H9 (cell line): Measurements from ENCODE around the gene DGLUCY. TPM values are rescaled to one million over a fixed set of nuclear protein-coding genes. Genes with fewer than 3 reads are reported as not detected.

Experiments used
- DNase-seq: peaks from one replicate; pipeline ENCODE4 v3.0.0-alpha.2; 2017
- H2AFZ ChIP-seq: one replicate; pipeline ENCODE4 v1.6.1; 2013; ENCODE audit warnings: mild to moderate bottlenecking, low read length, control low read depth, moderate library complexity
- H2AK5ac ChIP-seq: 2 replicates; pipeline ENCODE4 v1.6.1; 2013; ENCODE audit warnings: low read length, control low read depth, mixed read lengths; ENCODE audit not compliant: insufficient read length
- H2BK120ac ChIP-seq: one replicate; pipeline ENCODE4 v1.6.1; 2013; ENCODE audit warnings: low read depth, mild to moderate bottlenecking, low read length, control low read depth, inconsistent platforms; ENCODE audit not compliant: poor library complexity, severe bottlenecking
- H2BK12ac ChIP-seq: 2 replicates; pipeline ENCODE4 v1.6.1; 2013; ENCODE audit warnings: low read length, control low read depth, mixed read lengths, low read depth; ENCODE audit not compliant: insufficient read length
- H2BK15ac ChIP-seq: 2 replicates; pipeline ENCODE4 v1.6.1; 2013; ENCODE audit warnings: low read depth, low read length, control low read depth
- H2BK20ac ChIP-seq: one replicate; pipeline ENCODE4 v1.6.1; 2013; ENCODE audit warnings: low read depth, mild to moderate bottlenecking, low read length, control low read depth, inconsistent platforms; ENCODE audit not compliant: poor library complexity, severe bottlenecking
- H2BK5ac ChIP-seq: 2 replicates; pipeline ENCODE4 v1.6.1; 2013; ENCODE audit warnings: low read length, control low read depth, mixed read lengths; ENCODE audit not compliant: insufficient read length
- H3K14ac ChIP-seq: 2 replicates; pipeline ENCODE4 v1.6.1; 2013; ENCODE audit warnings: low read length, control low read depth; ENCODE audit not compliant: insufficient read depth
- H3K18ac ChIP-seq: 2 replicates; pipeline ENCODE4 v1.6.1; 2013; ENCODE audit warnings: low read depth, mild to moderate bottlenecking, mixed read lengths, low read length, control low read depth; ENCODE audit not compliant: insufficient read length
- H3K23ac ChIP-seq: 2 replicates; pipeline ENCODE4 v1.6.1; 2013; ENCODE audit warnings: low read length, control low read depth, mixed read lengths, low read depth; ENCODE audit not compliant: insufficient read length
- H3K23me2 ChIP-seq: 2 replicates; pipeline ENCODE4 v1.6.1; 2013; ENCODE audit warnings: low read depth, mild to moderate bottlenecking, mixed read lengths, low read length, control low read depth; ENCODE audit not compliant: insufficient read length, poor library complexity, severe bottlenecking
- H3K27ac ChIP-seq: 2 replicates; pipeline ENCODE4 v1.5.1; 2013; ENCODE audit warnings: low read length, control low read depth, mixed read lengths, low read depth; ENCODE audit not compliant: insufficient read length
- H3K27me3 ChIP-seq: 2 replicates; pipeline ENCODE4 v1.6.1; 2013; ENCODE audit warnings: low read length, control low read depth, inconsistent platforms; ENCODE audit not compliant: insufficient read depth
- H3K4ac ChIP-seq: 2 replicates; pipeline ENCODE4 v1.6.1; 2013; ENCODE audit warnings: low read depth, mild to moderate bottlenecking, control low read depth, inconsistent platforms, low read length, moderate library complexity
- H3K4me1 ChIP-seq: 2 replicates; pipeline ENCODE4 v1.6.1; 2013; ENCODE audit warnings: low read length, control low read depth, inconsistent platforms; ENCODE audit not compliant: insufficient read depth
- H3K4me2 ChIP-seq: 2 replicates; pipeline ENCODE4 v1.6.1; 2013; ENCODE audit warnings: low read length, control low read depth, mixed read lengths; ENCODE audit not compliant: insufficient read length, insufficient read depth
- H3K56ac ChIP-seq: 2 replicates; pipeline ENCODE4 v1.6.1; 2013; ENCODE audit warnings: low read depth, mild to moderate bottlenecking, mixed read lengths, low read length, control low read depth; ENCODE audit not compliant: insufficient read length
- H3K79me1 ChIP-seq: 2 replicates; pipeline ENCODE4 v1.6.1; 2013; ENCODE audit warnings: low read depth, mild to moderate bottlenecking, moderate library complexity, low read length, control low read depth, inconsistent platforms; ENCODE audit not compliant: insufficient read depth, poor library complexity, severe bottlenecking
- H3K79me2 ChIP-seq: 2 replicates; pipeline ENCODE4 v1.6.1; 2013; ENCODE audit warnings: low read length, control low read depth, inconsistent platforms; ENCODE audit not compliant: insufficient read depth
- H3K9ac ChIP-seq: 2 replicates; pipeline ENCODE4 v1.6.1; 2013; ENCODE audit warnings: low read length, control low read depth, mixed read lengths; ENCODE audit not compliant: insufficient read length; ENCODE audit errors: extremely low read depth
- H3K9me3 ChIP-seq: one replicate; pipeline ENCODE4 v1.6.1; 2013; ENCODE audit warnings: low read depth, low read length, inconsistent platforms; ENCODE audit not compliant: control insufficient read depth
- H3T11ph ChIP-seq: one replicate; pipeline ENCODE4 v1.6.1; 2013; ENCODE audit warnings: mild to moderate bottlenecking, low read length, control low read depth, inconsistent platforms
- H4K20me1 ChIP-seq: one replicate; pipeline ENCODE4 v1.6.1; 2013; ENCODE audit not compliant: control insufficient read depth, insufficient read length, insufficient read depth
- H4K5ac ChIP-seq: 2 replicates; pipeline ENCODE4 v1.6.1; 2013; ENCODE audit warnings: low read depth, mild to moderate bottlenecking, mixed read lengths, low read length, control low read depth; ENCODE audit not compliant: insufficient read length
- H4K8ac ChIP-seq: replicated peaks from 2 replicates; pipeline ENCODE4 v1.6.1; 2013; ENCODE audit warnings: low read length, control low read depth, mixed read lengths, low read depth; ENCODE audit not compliant: insufficient read length
- H4K91ac ChIP-seq: 2 replicates; pipeline ENCODE4 v1.6.1; 2013; ENCODE audit warnings: low read depth, mild to moderate bottlenecking, moderate library complexity, mixed read lengths, low read length, control low read depth; ENCODE audit not compliant: insufficient read length
- H3K27ac Mint-ChIP-seq, 3 experiments: 2 replicates in 2 of 3; 3 replicates in 1 of 3; pipeline ENCODE4 v1.8.0; 2020 to 2021; ENCODE audit warnings: mixed read lengths in 3 of 3, mild to moderate bottlenecking in 1 of 3, moderate library complexity in 1 of 3
- H3K27me3 Mint-ChIP-seq: 2 replicates; pipeline ENCODE4 v1.8.0; 2021; ENCODE audit warnings: low read depth, mild to moderate bottlenecking, moderate library complexity, mixed read lengths
- H3K36me3 Mint-ChIP-seq, 3 experiments: 2 replicates in 2 of 3; 3 replicates in 1 of 3; pipeline ENCODE4 v1.8.0; 2020 to 2021; ENCODE audit warnings: low read depth in 3 of 3, mixed read lengths in 3 of 3; ENCODE audit not compliant: insufficient read depth in 1 of 3
- H3K4me1 Mint-ChIP-seq, 2 experiments: 2 replicates each; pipeline ENCODE4 v1.8.0; 2020; ENCODE audit warnings: mixed read lengths in 2 of 2
- H3K4me3 Mint-ChIP-seq, 2 experiments: 2 replicates in 1 of 2; 3 replicates in 1 of 2; pipeline ENCODE4 v1.8.0; 2020 to 2021; ENCODE audit warnings: mild to moderate bottlenecking in 2 of 2, mixed read lengths in 2 of 2, moderate library complexity in 1 of 2
- H3K9me3 Mint-ChIP-seq, 2 experiments: 2 replicates in 1 of 2; 3 replicates in 1 of 2; pipeline ENCODE4 v1.8.0; 2020; ENCODE audit warnings: mild to moderate bottlenecking in 2 of 2, mixed read lengths in 2 of 2, moderate library complexity in 1 of 2
- CTCF ChIP-seq: fragments of 200-600 bp; sonication (generic); conservative IDR thresholded peaks from 3 replicates; pipeline ENCODE4 v1.8.0; 2021; ENCODE audit warnings: antibody characterized with exemption, mild to moderate bottlenecking
- WGBS: extraction: QIAGEN DNeasy Blood & Tissue Kit; methylation state at CpG from one replicate; pipeline ENCODE4 v1.1.7; 2013; ENCODE audit warnings: missing lambda C conversion rate, low lambda C conversion rate, mixed read lengths; ENCODE audit not compliant: insufficient read length; ENCODE audit errors: extremely low coverage; 5-methylcytosine and 5-hydroxymethylcytosine counted together
- total RNA-seq: library from RNA; stranded (reverse); gene quantifications from 2 replicates; pipeline ENCODE4 v1.2.1, GENCODE V29; 2021

The DGLUCY gene
- total RNA-seq, 1 experiment from 2014 or later: 29.6 TPM

DNA sequence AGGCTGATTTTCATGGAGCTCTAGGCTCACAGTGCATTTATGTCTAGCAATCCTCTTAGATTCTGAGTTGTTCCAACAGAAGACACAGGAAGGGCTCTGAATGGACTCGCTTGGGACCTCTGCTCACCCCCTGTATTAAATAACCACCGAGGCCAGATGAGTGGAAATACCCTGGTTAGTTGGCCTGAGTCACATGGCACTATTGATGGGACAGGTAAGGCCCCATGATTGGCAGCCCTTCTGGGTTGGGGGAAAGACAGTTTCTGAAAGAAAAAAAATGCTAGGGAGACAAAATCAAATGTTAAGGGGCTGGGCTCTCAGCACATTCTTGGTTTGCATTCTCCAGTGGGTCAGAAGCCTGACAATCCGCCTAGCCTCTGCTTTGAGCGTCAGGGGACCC is 14.8 kb downstream of the DGLUCY start:
- no peak overlapping the region for H3K23ac ChIP-seq
- no peak overlapping the region for H3K4ac ChIP-seq
- no peak overlapping the region for H3K9ac ChIP-seq
- no peak overlapping the region for H3T11ph ChIP-seq
- no peaks in the 10 kb centered on the region for H3K27me3 ChIP-seq
- no peaks in the 10 kb centered on the region for H3K9me3 ChIP-seq
- DNase-seq: no peak
- no peak overlapping the region for H2AFZ ChIP-seq
- no peak overlapping the region for H2BK12ac ChIP-seq
- H3K56ac ChIP-seq: no peak overlapping the region
- H3K36me3 Mint-ChIP-seq: peaks cover 6 to 46% (median 35%) of the 10 kb centered on the region in 3 experiments; a peak in 6 of 7 replicates
- H2BK5ac ChIP-seq: no peak overlapping the region
- no CpG with 5 or more reads among the region's 4 CpGs for WGBS
- no peak overlapping the region for H4K8ac ChIP-seq
- no peak overlapping the region for H3K14ac ChIP-seq
- no peak overlapping the region for H2AK5ac ChIP-seq
- no peak for TF ChIP-seq CTCF
- H4K5ac ChIP-seq: no peak overlapping the region
- H3K4me1 ChIP-seq: no peaks in the 10 kb centered on the region
- no peaks in the 10 kb centered on the region for H3K27me3 Mint-ChIP-seq
- no peak overlapping the region for H2BK120ac ChIP-seq
- H3K18ac ChIP-seq: no peak overlapping the region
- H2BK20ac ChIP-seq: no peak overlapping the region
- H3K9me3 Mint-ChIP-seq: peaks cover 0 to 1% of the 10 kb centered on the region in 2 experiments; a peak in 1 of 5 replicates
- H4K20me1 ChIP-seq: peaks cover 3% of the 10 kb centered on the region
- no peaks in the 10 kb centered on the region for H3K23me2 ChIP-seq
- peaks cover 3% of the 10 kb centered on the region in 2 experiments; a peak in 3 of 4 replicates for H3K4me1 Mint-ChIP-seq
- H3K27ac ChIP-seq: no peak overlapping the region
- no peak overlapping the region for H4K91ac ChIP-seq
- H3K4me3 Mint-ChIP-seq: no peak overlapping the region
- no peaks in the 10 kb centered on the region for H3K79me2 ChIP-seq
- no peak overlapping the region for H2BK15ac ChIP-seq
- H3K79me1 ChIP-seq: no peaks in the 10 kb centered on the region
- H3K4me2 ChIP-seq: no peak overlapping the region
- peak overlapping the region in 2 of 3 experiments; percentile 5 to 72; a peak in 3 of 7 replicates for H3K27ac Mint-ChIP-seq
